ENCODE results near the gene PHETA2. TPM values are rescaled to one million over a fixed set of nuclear protein-coding genes. Genes with fewer than 3 reads are reported as not detected.
A peak's percentile ranks its signal among the peaks of the same experiment; 100 is the strongest.

PHETA2 gene
- total RNA-seq, 1 donor from 2014 or later, result 3.5 TPM

DNA sequence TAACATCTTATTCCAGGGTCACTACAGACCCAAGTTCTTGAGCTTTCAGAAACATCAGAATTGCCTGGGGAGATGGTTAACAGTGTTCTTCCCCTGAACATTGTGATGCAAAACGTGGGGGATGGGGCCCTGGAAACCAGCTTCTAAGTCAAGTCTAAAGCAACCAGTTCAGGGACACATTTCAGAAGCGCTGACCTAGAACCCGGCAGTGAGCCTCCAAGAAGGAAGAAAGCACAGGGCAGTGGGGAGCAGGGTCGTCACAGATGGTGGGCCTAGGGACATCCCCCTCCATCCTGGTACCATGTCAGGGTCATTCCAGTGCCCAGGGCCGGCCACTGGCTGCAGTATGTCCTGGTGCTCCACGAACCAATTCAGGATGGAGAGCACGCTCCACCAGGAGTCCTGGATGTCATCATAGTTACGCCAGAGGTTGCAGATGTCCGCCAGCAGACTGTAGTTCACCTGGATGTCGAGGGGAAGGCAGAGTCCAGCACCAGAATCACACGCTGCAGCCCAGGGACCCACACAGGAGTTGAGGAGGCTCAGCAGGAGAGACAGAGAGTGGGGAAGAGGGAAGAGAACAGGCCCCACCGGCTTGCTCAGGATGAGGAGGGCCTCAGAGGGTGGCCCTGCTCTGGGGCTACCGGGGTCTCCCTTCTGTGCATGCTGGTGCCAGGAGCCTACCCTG lies 8.5 kb upstream of the PHETA2 start:
- peaks cover 5% of the 10 kb centered on the region for H3K4me1 Mint-ChIP-seq (ENCODE audit: unreplicated experiment)
- H3K36me3 Mint-ChIP-seq (ENCODE audit: low read depth, unreplicated experiment), result peaks cover 20% of the 10 kb centered on the region
- TF ChIP-seq, protein P1, sequence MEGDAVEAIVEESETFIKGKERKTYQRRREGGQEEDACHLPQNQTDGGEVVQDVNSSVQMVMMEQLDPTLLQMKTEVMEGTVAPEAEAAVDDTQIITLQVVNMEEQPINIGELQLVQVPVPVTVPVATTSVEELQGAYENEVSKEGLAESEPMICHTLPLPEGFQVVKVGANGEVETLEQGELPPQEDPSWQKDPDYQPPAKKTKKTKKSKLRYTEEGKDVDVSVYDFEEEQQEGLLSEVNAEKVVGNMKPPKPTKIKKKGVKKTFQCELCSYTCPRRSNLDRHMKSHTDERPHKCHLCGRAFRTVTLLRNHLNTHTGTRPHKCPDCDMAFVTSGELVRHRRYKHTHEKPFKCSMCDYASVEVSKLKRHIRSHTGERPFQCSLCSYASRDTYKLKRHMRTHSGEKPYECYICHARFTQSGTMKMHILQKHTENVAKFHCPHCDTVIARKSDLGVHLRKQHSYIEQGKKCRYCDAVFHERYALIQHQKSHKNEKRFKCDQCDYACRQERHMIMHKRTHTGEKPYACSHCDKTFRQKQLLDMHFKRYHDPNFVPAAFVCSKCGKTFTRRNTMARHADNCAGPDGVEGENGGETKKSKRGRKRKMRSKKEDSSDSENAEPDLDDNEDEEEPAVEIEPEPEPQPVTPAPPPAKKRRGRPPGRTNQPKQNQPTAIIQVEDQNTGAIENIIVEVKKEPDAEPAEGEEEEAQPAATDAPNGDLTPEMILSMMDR (IDR thresholded peaks at IDR 0.05; ENCODE audit: unreplicated experiment), result no peak
- peak overlapping the region; percentile 30 for H3K4me3 Mint-ChIP-seq (ENCODE audit: unreplicated experiment)
- H3K27ac Mint-ChIP-seq (ENCODE audit: unreplicated experiment), result peak overlapping the region; percentile 20
- no peaks in the 10 kb centered on the region for H3K27me3 Mint-ChIP-seq (ENCODE audit: unreplicated experiment)
- no peaks in the 10 kb centered on the region for H3K9me3 Mint-ChIP-seq (ENCODE audit: unreplicated experiment)
- no peak for DNase-seq (ENCODE audit: low spot score)

GRCh38 chr22:42066126-42066761 lies 7.8 kb upstream of the PHETA2 start:
- DNase-seq (ENCODE audit: low spot score), result no peak
- H3K4me3 Mint-ChIP-seq (ENCODE audit: unreplicated experiment), result no peak overlapping the region
- H3K36me3 Mint-ChIP-seq (ENCODE audit: low read depth, unreplicated experiment), result peaks cover 20% of the 10 kb centered on the region
- H3K4me1 Mint-ChIP-seq (ENCODE audit: unreplicated experiment), result peaks cover 5% of the 10 kb centered on the region
- H3K27ac Mint-ChIP-seq (ENCODE audit: unreplicated experiment), result no peak overlapping the region
- H3K27me3 Mint-ChIP-seq (ENCODE audit: unreplicated experiment), result no peaks in the 10 kb centered on the region
- no peaks in the 10 kb centered on the region for H3K9me3 Mint-ChIP-seq (ENCODE audit: unreplicated experiment)
- TF ChIP-seq, protein P1 (IDR thresholded peaks at IDR 0.05; ENCODE audit: unreplicated experiment), result no peak

DNA sequence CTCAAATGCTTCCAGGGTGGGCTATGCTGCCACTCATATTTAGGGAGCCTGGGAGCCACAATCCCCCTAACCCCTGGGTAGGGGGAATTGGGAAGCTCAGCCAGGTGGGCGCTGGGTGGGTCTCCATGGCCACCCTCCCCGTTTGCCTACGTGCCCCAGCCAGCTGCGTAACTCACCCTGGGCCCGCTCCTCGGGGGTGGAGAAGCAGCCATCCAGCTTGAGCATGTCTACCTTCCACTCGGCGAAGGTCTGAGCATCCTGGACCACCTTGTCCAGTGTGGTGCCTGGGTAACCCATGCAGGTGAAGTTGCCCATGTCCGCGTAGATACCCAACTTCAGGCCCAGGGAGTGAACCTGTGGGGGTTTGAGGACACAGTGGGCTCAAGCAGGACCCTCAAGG lies 7.1 kb upstream of the PHETA2 start:
- H3K36me3 Mint-ChIP-seq (ENCODE audit: low read depth, unreplicated experiment), result peaks cover 20% of the 10 kb centered on the region
- no peak overlapping the region for H3K27ac Mint-ChIP-seq (ENCODE audit: unreplicated experiment)
- H3K4me3 Mint-ChIP-seq (ENCODE audit: unreplicated experiment), result no peak overlapping the region
- no peaks in the 10 kb centered on the region for H3K27me3 Mint-ChIP-seq (ENCODE audit: unreplicated experiment)
- no peak for DNase-seq (ENCODE audit: low spot score)
- H3K9me3 Mint-ChIP-seq (ENCODE audit: unreplicated experiment), result no peaks in the 10 kb centered on the region
- TF ChIP-seq, protein P1 (IDR thresholded peaks at IDR 0.05; ENCODE audit: unreplicated experiment), result no peak
- H3K4me1 Mint-ChIP-seq (ENCODE audit: unreplicated experiment), result peaks cover 5% of the 10 kb centered on the region

- H3K27ac Mint-ChIP-seq (ENCODE audit: unreplicated experiment), result no peak overlapping the region
- H3K4me1 Mint-ChIP-seq (ENCODE audit: unreplicated experiment), result peaks cover 5% of the 10 kb centered on the region
- TF ChIP-seq, protein P1 (IDR thresholded peaks at IDR 0.05; ENCODE audit: unreplicated experiment), result no peak
- H3K27me3 Mint-ChIP-seq (ENCODE audit: unreplicated experiment), result no peaks in the 10 kb centered on the region
- H3K9me3 Mint-ChIP-seq (ENCODE audit: unreplicated experiment), result no peaks in the 10 kb centered on the region
- no peak for DNase-seq (ENCODE audit: low spot score)
- peak overlapping the region; percentile 83 for H3K4me3 Mint-ChIP-seq (ENCODE audit: unreplicated experiment)
- peaks cover 20% of the 10 kb centered on the region for H3K36me3 Mint-ChIP-seq (ENCODE audit: low read depth, unreplicated experiment)
Observed at GRCh38 chr22:42067671-42068251, 6.3 kb upstream of the PHETA2 start.

DNA sequence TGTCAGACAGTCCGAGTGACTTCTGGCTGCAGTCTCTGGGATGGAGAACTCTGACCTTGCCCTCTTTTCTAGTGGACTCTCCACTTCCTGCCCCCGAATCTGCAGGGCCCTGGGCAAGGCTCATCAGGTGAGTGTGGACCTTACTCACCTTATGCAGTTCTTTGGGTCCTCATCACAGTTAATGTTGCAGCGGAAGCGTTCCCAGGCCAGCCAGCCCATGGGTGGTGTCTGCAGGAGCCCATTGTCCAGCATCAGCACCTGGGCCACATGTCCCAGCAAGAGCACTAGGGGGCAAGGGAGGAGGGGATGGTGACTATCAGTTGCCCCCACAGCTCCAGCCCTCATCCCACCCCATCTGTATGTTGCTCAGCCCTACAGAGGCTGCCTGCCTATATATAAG lies 5.8 kb upstream of the PHETA2 start:
- Mint-ChIP-seq H3K36me3 (ENCODE audit: low read depth, unreplicated experiment) (peaks cover 20% of the 10 kb centered on the region), H3K4me3 (ENCODE audit: unreplicated experiment) (no peak overlapping the region), H3K27ac (ENCODE audit: unreplicated experiment) (no peak overlapping the region), H3K4me1 (ENCODE audit: unreplicated experiment) (peaks cover 5% of the 10 kb centered on the region), H3K27me3 (ENCODE audit: unreplicated experiment) (peaks cover 1% of the 10 kb centered on the region), H3K9me3 (ENCODE audit: unreplicated experiment) (no peaks in the 10 kb centered on the region)
- TF ChIP-seq, protein P1 (IDR thresholded peaks at IDR 0.05; ENCODE audit: unreplicated experiment), result no peak
- no peak for DNase-seq (ENCODE audit: low spot score)

Data from endothelial cell (in vitro differentiated cells).